GM21723 (cell line): ENCODE data around the gene CLSTN2.

Experiments used
- ATAC-seq: cut with Tn5 transposase; IDR thresholded peaks from one replicate; pipeline ENCODE4 v1.9.1; 2021; ENCODE audit warnings: mild to moderate bottlenecking, moderate library complexity; ENCODE audit not compliant: unreplicated experiment

The CLSTN2 gene

DNA sequence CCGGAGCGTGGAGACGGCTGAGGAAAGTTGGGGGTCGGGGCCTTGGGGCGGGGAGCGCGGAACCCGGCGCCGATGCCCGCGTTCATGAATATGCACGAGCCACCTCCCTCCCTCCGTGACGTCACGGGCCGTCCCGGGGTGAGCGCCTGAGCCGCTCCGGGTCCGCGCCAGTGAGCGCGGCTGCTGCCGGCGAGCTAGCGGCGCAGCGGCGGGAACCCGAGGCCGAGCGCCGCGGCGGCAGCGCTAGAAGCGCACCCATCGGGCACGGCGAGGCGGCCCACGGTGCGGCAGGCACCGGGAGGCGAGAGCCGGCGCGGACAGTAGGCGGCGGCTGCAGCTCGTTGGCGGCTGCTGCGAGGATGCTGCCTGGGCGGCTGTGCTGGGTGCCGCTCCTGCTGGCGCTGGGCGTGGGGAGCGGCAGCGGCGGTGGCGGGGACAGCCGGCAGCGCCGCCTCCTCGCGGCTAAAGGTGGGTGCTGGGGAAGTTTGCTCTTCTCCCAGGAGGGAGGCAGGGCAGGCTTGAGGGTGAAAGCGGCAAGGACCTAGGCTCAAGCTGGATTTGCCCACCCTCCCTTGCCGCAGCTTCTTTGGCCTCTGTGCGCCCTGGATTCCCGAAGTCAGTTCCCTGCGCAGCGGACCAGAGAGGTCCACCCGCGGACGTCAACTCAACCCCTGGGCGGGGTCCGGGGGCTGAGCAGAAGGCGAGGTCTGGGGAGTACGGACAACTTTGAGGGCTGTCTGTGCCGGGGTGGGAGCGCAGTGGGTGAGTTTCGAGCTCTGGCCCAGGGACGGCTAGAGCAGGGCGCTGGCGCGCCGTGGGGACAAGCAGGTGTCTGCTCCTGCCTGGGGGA lies at the start of gene CLSTN2:
Gene CLSTN2, plus strand, starts transcription at position 170 of the 850 bp plus-strand sequence.
- peak; percentile 53 for ATAC-seq

- no peak for ATAC-seq
Measured at GRCh38 chr3:139887431-139887830, 47.6 kb upstream of the CLSTN2 start.

- ATAC-seq, result no peak
Measured at GRCh38 chr3:139888561-139889140, 46.3 kb upstream of the CLSTN2 start.

GRCh38 chr3:139893267-139893962 lies 41.6 kb upstream of the CLSTN2 start:
- ATAC-seq, result no peak

DNA sequence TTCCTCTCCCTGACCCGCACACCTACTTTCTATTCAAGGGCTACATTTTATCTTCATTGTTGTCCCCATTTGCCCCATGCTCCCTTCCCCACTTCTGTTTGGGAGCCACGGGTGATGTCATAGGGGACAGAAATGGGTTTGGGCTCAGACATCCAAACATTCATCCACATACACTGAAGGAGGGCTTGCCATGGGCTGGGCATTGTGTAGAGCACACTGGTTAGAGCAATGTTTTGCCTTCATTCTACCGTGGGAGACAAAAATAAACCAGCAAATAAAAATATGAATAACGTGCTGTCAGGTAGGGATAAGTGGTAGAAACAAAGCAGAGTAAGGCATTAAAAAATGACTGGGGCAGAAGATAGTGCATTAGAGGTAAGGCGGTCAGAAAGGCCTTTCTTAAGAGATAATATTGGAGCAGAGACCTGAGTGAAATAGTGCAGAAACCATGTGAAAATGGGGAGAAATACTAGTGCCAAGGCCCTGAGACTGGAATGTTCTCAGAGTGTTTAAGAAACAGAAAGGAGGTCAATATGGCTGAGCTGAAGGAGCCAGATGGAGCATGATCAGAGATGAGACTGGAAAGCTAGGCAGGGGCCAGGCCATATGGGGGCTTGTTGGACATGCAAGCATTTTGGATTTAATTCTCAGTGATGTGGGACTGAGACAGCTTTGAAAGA lies 40.9 kb upstream of the CLSTN2 start:
- no peak for ATAC-seq

DNA sequence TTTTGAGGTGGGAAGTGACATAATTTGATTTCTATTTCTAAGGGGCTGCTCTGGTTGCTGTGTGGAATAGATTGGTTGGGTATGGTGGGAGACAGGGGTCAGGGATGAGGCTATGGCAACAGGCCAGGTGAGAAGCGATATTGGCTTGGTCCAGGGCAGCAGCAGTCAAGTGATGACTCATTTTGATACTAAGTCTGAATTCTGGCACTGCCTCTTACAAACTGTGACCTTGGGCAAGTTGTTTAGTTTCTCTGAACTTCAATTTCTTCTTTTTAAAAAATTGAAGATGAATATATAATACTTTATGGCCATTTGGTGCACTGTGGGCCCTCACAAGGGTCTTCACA lies 40.4 kb upstream of the CLSTN2 start:
- no peak for ATAC-seq

DNA sequence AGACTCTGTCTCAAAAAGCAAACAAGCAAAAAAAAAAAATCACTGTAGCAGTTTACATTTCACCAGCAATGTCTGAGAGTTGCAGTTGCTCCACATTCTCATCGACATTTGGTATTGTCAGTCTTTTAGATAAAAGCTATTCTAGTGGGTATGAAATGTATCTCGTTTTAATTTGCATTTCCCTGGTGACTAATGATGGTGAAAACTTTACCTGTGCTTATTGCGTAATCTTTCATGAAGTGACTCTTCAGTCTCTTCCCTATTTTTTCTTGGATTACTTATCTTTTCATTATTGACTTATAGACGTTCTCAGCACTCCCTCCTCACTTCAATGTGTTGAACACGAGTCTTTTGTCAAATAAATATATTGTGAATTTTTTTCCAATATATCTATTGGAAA lies 37.2 kb upstream of the CLSTN2 start:
- ATAC-seq, result no peak

DNA sequence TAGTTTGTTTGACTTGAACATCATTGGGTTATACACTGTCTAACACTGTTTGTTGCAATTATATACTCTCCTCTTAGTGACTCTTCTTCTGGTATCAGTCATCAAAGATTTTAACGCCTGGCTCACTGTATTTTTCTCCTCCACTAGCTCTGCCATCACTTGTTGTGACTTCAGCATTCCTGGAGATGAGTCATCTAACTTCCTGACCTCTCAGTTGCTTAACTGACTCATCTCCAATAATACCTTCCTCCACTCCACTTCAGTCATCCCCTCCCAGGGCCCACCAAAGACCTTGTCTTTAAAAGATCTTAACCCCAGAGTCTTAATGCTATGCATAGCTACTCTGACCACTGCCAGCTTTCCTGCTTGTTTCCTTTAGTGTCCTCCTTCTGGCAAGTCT lies 28.6 kb upstream of the CLSTN2 start:
- no peak for ATAC-seq

DNA sequence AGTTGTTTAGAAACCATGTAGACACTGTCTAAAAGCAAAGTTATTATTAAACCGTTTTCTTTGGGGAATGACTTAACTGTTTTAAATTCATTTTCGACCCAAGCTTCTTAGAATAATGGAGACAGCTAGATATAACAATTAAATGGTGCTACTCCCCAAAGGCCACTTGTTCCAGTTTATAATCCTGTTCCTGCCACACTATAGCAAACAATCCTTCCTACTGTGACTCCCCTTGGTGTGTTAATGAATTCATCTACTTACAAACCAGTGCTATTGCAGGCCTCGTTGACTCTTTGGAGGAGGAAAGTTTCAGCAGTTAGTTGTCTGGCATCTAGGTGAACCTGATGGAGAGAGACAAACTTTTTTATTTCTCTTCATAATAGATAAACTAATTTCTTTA lies 25.2 kb upstream of the CLSTN2 start:
- no peak for ATAC-seq

DNA sequence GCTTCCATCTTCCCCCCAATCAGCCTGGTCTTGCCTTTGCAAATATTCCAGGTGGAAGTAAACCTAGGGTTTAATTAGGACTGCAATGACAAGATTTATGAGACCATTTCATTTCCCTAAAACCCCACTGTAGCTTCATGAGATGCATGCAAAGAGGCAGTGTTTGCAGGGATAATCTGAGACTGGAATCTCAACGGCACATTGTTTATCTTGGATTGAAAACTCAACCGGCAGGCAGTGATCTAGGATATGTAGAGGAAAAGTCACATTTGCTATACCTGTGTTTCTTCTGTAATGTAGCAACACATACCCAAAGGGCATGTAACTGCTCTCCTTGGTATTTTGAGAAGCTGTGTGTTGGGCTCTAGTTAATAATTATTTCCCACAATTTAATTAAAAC lies 18.7 kb upstream of the CLSTN2 start:
- no peak for ATAC-seq

DNA sequence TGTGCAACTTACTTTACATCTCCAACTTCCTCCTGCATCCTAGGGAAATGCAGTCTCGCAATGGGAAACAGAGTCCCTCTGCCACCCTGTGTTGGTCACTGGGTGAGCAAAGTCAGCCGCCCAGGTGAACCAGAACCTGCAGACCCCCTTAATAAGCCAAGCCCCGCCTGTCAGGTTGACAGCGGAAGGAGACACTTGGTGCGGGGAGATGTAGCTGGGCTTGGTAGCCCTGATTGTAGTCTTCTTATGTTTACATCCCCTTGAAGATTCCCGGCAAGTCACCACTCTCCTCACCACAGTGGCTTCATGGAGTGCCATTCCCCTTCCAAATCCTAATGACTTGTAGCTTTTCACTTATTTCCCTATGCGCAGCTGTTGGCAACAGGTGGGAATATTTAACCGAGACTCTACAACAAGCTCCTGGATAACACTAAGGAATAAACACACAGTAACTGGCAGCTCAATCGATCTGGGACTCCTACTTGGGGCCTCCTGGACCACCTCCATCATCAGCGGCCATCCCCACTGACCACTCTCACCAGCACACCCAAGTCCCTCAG lies 17.7 kb upstream of the CLSTN2 start:
- no peak for ATAC-seq

DNA sequence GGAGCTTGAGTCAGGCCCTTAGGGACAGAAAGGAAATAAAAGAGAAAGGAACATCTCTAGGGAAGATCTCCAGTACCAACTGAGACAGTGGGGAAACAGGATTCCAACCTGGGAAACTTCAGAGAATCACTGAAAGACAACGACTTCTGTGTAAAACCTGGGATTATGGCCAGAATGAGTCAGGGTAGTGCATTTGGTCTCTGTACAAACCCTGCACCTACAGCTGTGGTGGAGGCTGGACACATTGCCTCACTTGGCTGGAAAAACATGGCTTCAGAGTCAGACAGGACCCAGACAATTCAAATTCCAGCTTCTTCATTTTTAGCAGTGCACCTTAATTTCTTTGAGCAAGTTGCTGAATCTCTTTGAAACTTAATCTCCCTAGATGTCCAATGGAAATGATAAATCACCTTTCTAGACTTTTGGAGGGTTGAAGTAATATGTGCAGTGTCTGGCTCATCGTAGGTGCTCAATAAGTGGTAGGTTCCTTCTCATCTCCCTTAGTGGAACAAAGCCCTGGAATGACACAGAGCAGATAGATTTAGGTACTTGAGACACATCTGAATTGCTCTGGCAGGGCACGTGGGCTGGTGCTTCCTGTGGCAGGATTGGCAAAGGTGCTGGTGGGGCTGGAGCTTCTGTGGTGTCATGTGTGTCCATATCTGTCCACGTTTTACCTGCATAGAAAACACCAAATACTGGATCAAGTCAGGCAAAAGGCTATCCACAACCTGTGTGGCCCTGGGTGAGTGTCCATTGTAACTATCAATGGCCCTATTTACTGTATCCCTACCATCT lies 6.1 kb upstream of the CLSTN2 start:
- ATAC-seq, result no peak

- no peak for ATAC-seq
Measured at GRCh38 chr3:139930211-139930610, 4.8 kb upstream of the CLSTN2 start.

DNA sequence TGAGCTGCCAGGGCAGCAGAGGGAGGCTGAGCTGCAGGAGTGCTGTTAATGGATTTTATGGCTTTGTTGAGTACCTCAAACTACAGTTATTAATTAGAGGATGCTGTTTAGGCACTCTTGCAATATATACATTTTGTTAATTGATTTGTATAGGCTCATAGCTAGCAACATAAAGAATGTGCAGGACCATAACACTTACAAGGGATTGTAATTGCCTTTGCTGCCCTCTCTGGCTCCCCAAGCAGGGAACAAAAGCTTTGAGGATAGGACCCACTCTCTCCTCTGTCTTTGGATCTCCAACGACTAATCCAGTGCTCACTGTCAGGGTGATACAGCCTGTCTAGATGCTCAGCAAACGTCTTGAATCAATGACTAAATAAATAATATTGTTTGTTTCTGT lies 1.2 kb upstream of the CLSTN2 start:
- ATAC-seq, result no peak

DNA sequence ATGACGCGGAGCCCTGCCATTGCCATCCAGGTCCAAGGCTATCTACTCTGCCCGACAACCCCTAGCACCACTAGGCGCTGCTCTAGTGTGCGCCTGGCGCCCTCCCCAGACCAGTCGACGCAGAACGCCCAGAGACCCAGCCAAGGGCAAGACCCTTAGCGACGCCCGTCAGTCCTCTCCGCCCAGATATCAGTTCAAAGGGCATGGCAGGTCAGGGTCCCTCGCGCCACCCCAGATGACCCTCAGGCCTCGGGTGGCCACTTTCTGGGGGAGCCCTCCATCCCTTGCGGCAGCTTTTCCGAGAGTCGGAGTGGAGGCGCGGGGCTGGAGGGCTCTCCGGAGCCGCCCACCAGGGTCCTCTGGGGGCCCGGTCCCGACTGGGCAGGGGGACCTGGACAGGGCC lies 371 bp upstream of the CLSTN2 start:
- peak; percentile 53 for ATAC-seq

DNA sequence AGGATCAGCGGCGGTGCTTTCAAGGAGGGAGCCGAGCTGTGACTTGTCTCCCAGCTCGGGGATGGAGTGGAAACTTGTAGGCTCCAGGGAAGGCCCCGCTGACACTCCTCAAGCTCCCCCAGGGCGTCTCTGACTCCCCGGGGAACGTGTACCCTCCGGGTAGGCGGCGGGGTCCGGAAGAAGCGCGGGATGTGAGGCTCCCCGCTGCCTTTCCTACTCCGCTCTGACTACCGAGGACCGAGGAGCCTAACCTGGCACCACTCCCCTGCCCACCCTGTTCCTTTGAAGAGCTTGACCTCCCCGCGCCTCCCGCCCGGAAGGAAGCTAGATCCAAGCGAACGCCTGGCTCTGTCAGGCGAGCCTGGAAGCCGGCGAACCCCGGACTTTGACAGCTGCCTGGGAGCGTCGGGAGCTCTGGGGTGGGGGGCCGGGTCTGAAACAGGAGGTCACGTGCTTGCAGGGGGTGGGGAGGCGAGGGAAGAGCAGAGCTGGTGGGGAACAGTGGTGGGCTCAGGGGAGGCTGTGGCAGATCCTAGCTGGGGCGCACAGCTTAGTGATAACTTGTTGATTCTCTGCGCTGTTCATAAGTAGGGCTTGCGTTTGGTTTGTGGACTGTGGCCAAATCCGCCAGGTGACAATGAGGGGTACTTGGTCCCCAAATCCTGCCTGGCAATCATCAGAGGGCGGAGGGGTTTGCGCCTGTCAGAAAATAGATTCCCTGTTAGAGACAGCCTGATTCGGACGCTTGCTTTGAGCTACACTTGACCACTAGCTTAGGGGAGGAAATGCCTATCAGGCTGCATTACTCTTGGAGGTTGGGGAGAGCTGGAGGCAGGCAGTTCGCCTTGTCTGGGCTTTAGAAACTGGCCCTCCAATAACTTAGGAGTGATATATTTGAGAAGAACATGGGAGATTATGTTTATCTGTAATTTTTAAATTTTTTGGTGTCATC lies 1.2 kb downstream of the CLSTN2 start:
- peak; percentile 14 for ATAC-seq

DNA sequence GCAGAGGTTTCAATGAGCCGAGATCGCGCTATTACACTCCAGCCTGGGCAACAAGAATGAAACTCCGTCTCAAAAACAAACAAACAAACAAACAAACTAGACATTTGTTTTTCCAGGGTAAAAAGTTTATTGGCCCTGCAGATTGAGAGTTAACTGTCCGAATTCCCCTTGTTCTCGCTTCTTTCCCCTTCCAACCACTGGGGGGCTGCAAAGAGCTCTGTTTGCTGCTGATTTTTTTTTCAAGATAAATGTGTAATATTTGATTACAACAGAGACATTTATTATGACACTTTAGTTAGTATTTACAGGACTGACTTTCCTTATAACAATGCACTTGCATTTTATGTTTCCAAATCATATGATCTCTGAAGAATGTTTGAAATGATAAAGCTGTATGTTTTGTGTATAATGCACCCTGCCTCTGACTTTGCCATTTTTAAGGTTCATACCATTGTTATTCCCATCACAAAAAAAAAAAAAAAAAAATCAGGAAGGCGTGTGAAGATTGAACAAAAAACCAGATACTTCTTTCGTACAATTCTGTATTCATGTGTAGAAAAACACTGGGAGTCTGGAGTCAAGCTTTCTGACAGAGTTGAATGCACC lies 2.8 kb downstream of the CLSTN2 start:
- ATAC-seq, result no peak

DNA sequence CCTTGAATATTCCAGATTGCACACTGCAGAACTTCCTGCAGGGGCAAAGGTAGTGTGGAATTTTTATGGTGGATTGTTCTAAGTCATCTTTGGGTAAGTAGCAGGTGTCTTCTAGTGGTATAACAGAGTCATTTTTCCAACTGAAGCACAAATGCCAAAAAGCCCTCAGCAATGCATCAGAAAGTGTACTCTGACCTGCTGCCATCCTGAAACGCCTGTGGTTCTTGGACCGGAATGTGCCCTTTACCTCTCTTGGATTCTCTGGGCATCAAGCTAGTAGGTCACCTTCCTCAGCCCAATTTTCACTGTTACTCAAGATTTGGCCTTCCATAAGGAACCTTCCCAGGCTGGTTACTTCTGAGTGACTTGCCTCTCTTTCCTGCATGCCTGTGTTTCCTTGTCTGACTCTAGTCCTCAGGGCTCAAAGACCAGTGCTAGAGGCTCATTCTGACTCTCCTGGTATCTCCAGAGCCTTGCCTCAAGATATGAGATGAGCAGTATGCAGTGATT lies 4.8 kb downstream of the CLSTN2 start:
- ATAC-seq, result no peak

DNA sequence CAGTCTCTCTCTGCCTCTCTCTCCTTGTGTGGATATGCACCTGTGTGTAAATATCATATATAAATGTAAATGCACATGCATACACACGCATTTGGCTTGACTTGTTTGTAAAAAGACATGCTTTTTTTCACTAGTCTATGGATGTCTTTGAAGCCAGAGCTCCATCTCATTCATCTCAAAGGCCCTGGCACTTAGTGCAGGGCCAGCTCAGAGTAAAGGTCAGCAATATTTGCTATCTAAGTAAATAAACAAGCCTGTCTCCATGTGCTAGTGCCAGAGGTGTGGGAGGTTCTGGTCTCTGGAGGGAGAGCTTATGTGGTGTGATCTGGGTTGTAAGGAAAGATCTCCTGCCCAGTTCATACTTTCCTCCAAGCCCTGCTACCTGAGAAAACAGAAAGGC lies 5.6 kb downstream of the CLSTN2 start:
- no peak for ATAC-seq
